Right lobe of liver (tissue), 6 donors: ENCODE measurements around the gene KAT6B. TPM values are rescaled to one million over a fixed set of nuclear protein-coding genes. Genes with fewer than 3 reads are reported as not detected.

Experiments
- ATAC-seq, 4 donors: fragments of 200-7000 bp; cut with Tn5 transposase; one replicate each; pipeline ENCODE4 v1.9.1; 2020; ENCODE audit warnings: mild to moderate bottlenecking in 4 of 4, moderate library complexity in 4 of 4
- DNase-seq, 3 donors: peaks; one replicate each; pipeline ENCODE4 v3.0.0-alpha.2; 2020
- H3K27ac ChIP-seq, 3 donors: fragments of 200-600 bp; one replicate each; pipeline ENCODE4 v1.8.0; 2022
- H3K27me3 ChIP-seq, 2 donors: fragments of 200-600 bp; one replicate each; pipeline ENCODE4 v1.8.0; 2022
- H3K36me3 ChIP-seq, 4 donors: fragments of 200-600 bp; sonication (generic) in 1 of 4; one replicate each; pipeline versions ENCODE4 v1.5.1 to v1.8.0; 2017 to 2022; ENCODE audit warnings: control low read depth in 1 of 4
- H3K4me1 ChIP-seq, 4 donors: fragments of 200-600 bp; sonication (generic) in 1 of 4; one replicate each; pipeline versions ENCODE4 v1.5.1 to v1.8.0; 2017 to 2022; ENCODE audit warnings: control low read depth in 1 of 4
- H3K4me3 ChIP-seq, 3 donors: fragments of 200-600 bp; one replicate each; pipeline ENCODE4 v1.8.0; 2022
- H3K9me3 ChIP-seq, 4 donors: fragments of 200-600 bp; sonication (generic) in 1 of 4; one replicate each; pipeline versions ENCODE4 v1.5.1 to v1.8.0; 2017 to 2022; ENCODE audit warnings: control low read depth in 1 of 4
- POLR2A ChIP-seq: fragments of 450-650 bp; IDR thresholded peaks from one replicate; pipeline ENCODE4 v1.6.1; 2017; ENCODE audit warnings: antibody characterized with exemption, mild to moderate bottlenecking
- WGBS: methylation state at CpG from one replicate; pipeline ENCODE4 v1.1.6; 2018; ENCODE audit warnings: low coverage, low lambda C conversion rate; ENCODE audit not compliant: insufficient coverage; ENCODE audit errors: missing lambda C conversion rate; 5-methylcytosine and 5-hydroxymethylcytosine counted together
- intact Hi-C, 2 donors: fragments of 100-400 bp; cut with DNase I; formaldehyde crosslinking; loops; one replicate each; pipeline versions ENCODE4 v1.11.2 to v1.14.1; 2022
- total RNA-seq, 6 experiments: library from RNA; depleted of rRNA in 2 of 6; stranded (reverse); fragments of >200 nt in 2 of 6; fragmentation: NEBNext Ultra II Directional in 3 of 6; extraction: Animal tissue kit (Norgen Biotek cat#: 25700) in 3 of 6; gene quantifications; one replicate each; pipeline versions ENCODE4 v1.1.0 to v1.2.4, GENCODE V29; 2016 to 2023
- TF ChIP-seq, protein P1 (sequence below), 4 donors: fragments of 200-600 bp in 3 of 4; fragments of 450-650 bp in 1 of 4; IDR thresholded peaks; one replicate each; pipeline versions ENCODE4 v1.5.1 to v1.8.0; 2016 to 2022; ENCODE audit warnings: antibody characterized with exemption in 4 of 4, mild to moderate bottlenecking in 2 of 4
- donor health status: DM: no; HTN: yes; CAD: no.
- donor health status: DM: no; HTN: no; CAD: no.
- donor health status: DM: no; HTN: no; CAD: no.
- donor health status: DM: no; HTN: yes; CAD: no.
- donor health status: DM: no; HTN: yes; CAD: no.

The KAT6B gene
- total RNA-seq, 6 experiments from 2014 or later = 9.2 to 17.1 (median 10.3) TPM

- Histone ChIP-seq H3K27me3 (no peaks in the 10 kb centered on the region), H3K4me1 (peaks cover 0 to 26% (median 9%) of the 10 kb centered on the region in 4 donors), H3K4me3 (no peak overlapping the region), H3K9me3 (no peaks in the 10 kb centered on the region), H3K27ac (no peak overlapping the region), H3K36me3 (no peaks in the 10 kb centered on the region)
- TF ChIP-seq, protein P1, sequence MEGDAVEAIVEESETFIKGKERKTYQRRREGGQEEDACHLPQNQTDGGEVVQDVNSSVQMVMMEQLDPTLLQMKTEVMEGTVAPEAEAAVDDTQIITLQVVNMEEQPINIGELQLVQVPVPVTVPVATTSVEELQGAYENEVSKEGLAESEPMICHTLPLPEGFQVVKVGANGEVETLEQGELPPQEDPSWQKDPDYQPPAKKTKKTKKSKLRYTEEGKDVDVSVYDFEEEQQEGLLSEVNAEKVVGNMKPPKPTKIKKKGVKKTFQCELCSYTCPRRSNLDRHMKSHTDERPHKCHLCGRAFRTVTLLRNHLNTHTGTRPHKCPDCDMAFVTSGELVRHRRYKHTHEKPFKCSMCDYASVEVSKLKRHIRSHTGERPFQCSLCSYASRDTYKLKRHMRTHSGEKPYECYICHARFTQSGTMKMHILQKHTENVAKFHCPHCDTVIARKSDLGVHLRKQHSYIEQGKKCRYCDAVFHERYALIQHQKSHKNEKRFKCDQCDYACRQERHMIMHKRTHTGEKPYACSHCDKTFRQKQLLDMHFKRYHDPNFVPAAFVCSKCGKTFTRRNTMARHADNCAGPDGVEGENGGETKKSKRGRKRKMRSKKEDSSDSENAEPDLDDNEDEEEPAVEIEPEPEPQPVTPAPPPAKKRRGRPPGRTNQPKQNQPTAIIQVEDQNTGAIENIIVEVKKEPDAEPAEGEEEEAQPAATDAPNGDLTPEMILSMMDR (IDR thresholded peaks at IDR 0.05) = no peak
- TF ChIP-seq POLR2A = no peak
- peak in 1 of 3 donors; percentile 35 for DNase-seq
- WGBS = 18% methylated on average over 2 of the region's 2 CpGs
- intact Hi-C loops = no loop called here
- peak; percentile 62 to 79 (median 72) for ATAC-seq
These were observed 95.3 kb downstream of the KAT6B start for GRCh38 chr10:74921744-74922143.

DNA sequence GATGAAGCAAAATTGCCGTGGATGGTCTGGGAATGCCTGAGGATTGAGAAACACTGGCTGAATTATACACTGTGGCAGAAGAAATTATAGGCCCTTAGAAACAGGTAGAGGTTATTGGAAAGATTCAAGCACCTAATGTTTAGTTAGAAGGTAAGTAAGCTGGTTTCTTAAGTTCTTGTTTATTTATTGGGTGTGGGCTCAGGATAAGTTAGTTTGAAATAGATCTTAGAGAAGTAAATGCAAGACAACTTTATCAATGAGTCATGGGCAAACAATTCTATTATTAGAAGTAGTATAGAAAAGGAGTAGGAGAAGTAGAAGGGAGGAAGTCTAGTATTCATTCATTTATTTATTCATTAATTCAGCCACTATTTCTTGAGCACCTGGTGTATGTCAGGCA, 96.5 kb downstream of the KAT6B start:
- intact Hi-C loops = no loop called here
- no peak for TF ChIP-seq POLR2A
- TF ChIP-seq, protein P1 (IDR thresholded peaks at IDR 0.05) = no peak
- Histone ChIP-seq H3K27me3 (no peaks in the 10 kb centered on the region), H3K36me3 (no peaks in the 10 kb centered on the region), H3K4me3 (no peak overlapping the region), H3K4me1 (peaks cover 0 to 26% (median 9%) of the 10 kb centered on the region in 4 donors), H3K9me3 (no peaks in the 10 kb centered on the region), H3K27ac (no peak overlapping the region)
- 82% methylated on average over 1 of the region's 1 CpG for WGBS
- no peak for ATAC-seq
- DNase-seq = no peak

DNA sequence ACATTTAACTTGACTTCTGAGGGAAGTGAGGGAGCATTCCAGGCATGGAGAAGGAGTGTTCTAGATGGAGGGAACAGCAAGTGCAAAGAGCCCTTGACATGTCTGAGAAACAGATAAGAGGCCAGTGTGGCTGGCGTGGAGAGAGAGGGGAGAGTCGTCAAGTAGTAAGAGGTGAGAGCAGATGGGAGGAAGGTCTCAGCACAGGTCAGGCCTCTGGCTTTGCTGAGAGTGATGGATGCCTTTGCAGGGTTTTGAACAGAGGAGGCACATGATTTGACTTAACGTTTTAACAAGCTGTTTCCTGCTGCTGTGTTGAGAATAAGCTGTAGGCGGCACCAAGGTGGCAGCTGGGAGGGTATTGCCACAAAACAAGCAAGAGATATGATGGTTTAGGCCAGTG, 97.2 kb downstream of the KAT6B start:
- DNase-seq (no peak), ATAC-seq (no peak)
- Histone ChIP-seq H3K36me3 (no peaks in the 10 kb centered on the region), H3K4me1 (peaks cover 0 to 26% (median 9%) of the 10 kb centered on the region in 4 donors), H3K9me3 (no peaks in the 10 kb centered on the region), H3K4me3 (no peak overlapping the region), H3K27ac (no peak overlapping the region), H3K27me3 (no peaks in the 10 kb centered on the region)
- WGBS = 52% methylated on average over 4 of the region's 4 CpGs
- intact Hi-C loops = no loop called here
- TF ChIP-seq, protein P1 (IDR thresholded peaks at IDR 0.05) = no peak
- TF ChIP-seq POLR2A = no peak

GRCh38 chr10:74924251-74924963, 98.0 kb downstream of the KAT6B start:
- WGBS = 44% methylated on average over 5 of the region's 5 CpGs
- TF ChIP-seq, protein P1 (IDR thresholded peaks at IDR 0.05) = no peak
- TF ChIP-seq POLR2A = no peak
- peaks cover 0 to 26% (median 9%) of the 10 kb centered on the region in 4 donors for H3K4me1 ChIP-seq
- no peaks in the 10 kb centered on the region for H3K27me3 ChIP-seq
- H3K36me3 ChIP-seq = no peaks in the 10 kb centered on the region
- H3K4me3 ChIP-seq = no peak overlapping the region
- intact Hi-C loops = no loop called here
- DNase-seq (no peak), ATAC-seq (peak; percentile 41 to 81 (median 50))
- H3K9me3 ChIP-seq = no peaks in the 10 kb centered on the region
- H3K27ac ChIP-seq = peak overlapping the region in 2 of 3 donors; percentile 5 to 8
